Activated CD4-positive, alpha-beta memory T cell treated with anti-CD3 and anti-CD28 coated beads, Interleukin-2, amount 10 ng/mL, durations not matched to agents 7 days and 5 days (primary cell): Measurements from ENCODE around the gene HIP1. TPM values are rescaled to one million over a fixed set of nuclear protein-coding genes. Genes with fewer than 3 reads are reported as not detected.

Source experiments
- CTCF ChIA-PET: fragments of 350-600 bp; sonication (Branson Sonifier 250); formaldehyde crosslinking; loops from one replicate; lab custom pipeline; 2021; ENCODE audit warnings: antibody characterized with exemption, inconsistent platforms; lab: Charles Lee
- POLR2A ChIA-PET: fragments of 350-600 bp; sonication (Branson Sonifier 250); formaldehyde crosslinking; loops from one replicate; lab custom pipeline; 2021; ENCODE audit warnings: antibody characterized with exemption; lab: Charles Lee
- DNase-seq: peaks from one replicate; pipeline ENCODE4 v3.0.0-alpha.2; 2020
- H3K27ac Mint-ChIP-seq: one replicate; pipeline ENCODE4 v1.8.0; 2021; ENCODE audit warnings: mild to moderate bottlenecking, mixed read lengths
- H3K27me3 Mint-ChIP-seq: one replicate; pipeline ENCODE4 v1.8.0; 2021; ENCODE audit warnings: mixed read lengths
- H3K36me3 Mint-ChIP-seq: one replicate; pipeline ENCODE4 v1.8.0; 2021; ENCODE audit warnings: low read depth, mixed read lengths
- H3K4me1 Mint-ChIP-seq: one replicate; pipeline ENCODE4 v1.8.0; 2021; ENCODE audit warnings: mixed read lengths
- H3K4me3 Mint-ChIP-seq: one replicate; pipeline ENCODE4 v1.8.0; 2021; ENCODE audit warnings: mild to moderate bottlenecking, mixed read lengths
- H3K9me3 Mint-ChIP-seq: one replicate; pipeline ENCODE4 v1.8.0; 2021; ENCODE audit warnings: mixed read lengths
- total RNA-seq, 2 experiments: library from RNA; stranded (reverse); gene quantifications; one replicate each; pipeline ENCODE4 v1.2.3, GENCODE V29; 2021

The HIP1 gene
- total RNA-seq, 2 experiments from 2014 or later = 5.2 to 5.4 TPM

DNA sequence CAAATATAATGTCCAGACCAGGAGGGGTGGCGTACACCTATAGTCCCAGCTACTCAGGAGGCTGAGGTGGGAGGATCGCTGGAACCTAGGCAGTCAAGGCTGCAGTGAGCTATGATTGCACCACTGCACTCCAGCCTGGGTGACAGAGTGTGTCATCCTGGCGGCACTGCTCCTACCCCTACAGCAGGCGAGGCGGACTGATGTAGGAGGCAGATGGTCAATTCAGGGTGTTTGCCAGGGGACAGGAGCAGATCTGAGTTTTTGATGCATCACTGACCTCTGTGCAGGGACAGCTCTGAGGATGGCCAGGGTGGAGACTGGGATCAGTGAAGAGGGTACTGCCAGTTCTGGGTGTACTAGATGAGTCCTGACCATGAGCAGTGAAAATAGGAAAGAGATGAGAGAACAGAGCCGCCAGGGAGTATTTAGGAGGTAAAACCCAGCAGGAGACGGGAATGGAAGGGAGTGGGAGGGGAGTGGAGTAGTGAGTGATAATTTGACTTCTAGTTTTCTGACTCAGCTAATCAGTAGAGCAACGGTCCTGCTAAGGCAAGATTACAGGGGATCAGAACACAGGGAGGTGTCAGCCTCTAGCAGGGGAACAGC lies 75.3 kb downstream of the HIP1 start:
- Mint-ChIP-seq H3K27me3 (no peaks in the 10 kb centered on the region), H3K27ac (no peak overlapping the region), H3K36me3 (no peaks in the 10 kb centered on the region), H3K9me3 (no peaks in the 10 kb centered on the region), H3K4me1 (peaks cover 10% of the 10 kb centered on the region), H3K4me3 (no peak overlapping the region)
- POLR2A ChIA-PET = no interaction called here
- no peak for DNase-seq
- CTCF ChIA-PET = no interaction called here

DNA sequence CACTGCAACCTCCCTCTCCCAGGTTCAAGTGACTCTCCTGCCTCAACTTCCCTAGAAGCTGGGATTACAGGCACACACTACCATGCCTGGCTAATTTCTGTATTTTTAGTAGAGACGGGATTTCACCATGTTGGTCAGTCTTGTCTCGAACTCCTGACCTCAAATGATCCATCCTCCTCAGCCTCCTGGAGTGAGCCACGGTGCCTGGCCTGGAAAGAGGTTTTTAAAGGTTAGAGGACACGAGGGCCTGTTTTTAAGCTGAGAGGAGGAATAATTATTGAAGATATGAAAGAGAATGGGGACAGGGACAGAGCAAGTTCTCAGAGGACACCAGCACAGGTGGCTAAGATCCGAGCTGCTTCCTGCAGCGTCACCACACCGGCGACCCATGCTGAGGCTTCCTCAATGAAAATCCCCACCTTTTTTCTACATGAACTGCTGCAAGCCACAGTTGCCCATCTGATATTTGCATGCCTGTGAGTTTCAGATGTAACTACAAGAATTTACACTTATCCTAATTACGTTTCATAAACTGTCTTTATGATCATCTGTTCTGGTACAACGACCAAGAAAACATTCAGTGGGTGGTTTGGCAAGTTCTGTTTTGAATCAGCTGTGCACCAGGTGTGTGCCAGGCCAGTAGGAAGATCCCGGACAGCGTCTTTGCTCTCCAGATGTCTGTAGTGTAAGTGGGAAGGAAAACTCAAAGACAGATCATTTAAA lies 76.0 kb downstream of the HIP1 start:
- Mint-ChIP-seq H3K4me3 (no peak overlapping the region), H3K27ac (no peak overlapping the region), H3K36me3 (no peaks in the 10 kb centered on the region), H3K27me3 (no peaks in the 10 kb centered on the region), H3K9me3 (no peaks in the 10 kb centered on the region), H3K4me1 (peaks cover 10% of the 10 kb centered on the region)
- POLR2A ChIA-PET = no interaction called here
- no peak for DNase-seq
- CTCF ChIA-PET = no interaction called here

DNA sequence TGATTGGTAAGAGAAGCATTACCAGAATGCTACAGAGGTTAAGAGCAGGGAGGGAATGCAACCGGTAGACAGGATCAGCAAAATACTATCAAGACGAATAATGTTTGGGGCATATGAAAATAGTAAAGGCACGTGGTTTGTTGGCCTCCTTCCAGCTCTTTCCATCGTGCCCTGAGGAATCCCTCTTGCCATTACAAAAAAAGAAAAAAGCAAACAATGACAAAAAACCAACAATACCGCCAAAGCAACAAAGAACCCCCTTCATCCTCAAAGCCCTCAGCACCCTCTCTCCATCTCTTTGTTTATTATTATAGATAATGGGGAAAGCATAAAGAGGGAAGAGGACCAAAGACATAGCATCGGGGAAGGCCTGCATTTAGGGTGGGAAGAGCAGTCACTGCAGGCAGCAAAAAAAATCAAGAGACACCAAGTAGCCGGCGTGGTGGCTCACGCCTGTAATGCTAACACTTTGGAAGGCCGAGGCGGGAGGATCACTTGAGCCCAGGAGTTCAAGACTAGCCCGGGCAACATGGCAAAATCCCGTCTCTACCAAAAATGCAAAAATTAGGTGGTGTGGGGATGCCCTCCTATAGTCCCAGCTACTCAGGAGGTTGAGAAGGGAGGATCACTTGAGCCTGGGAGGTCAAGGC lies 78.0 kb downstream of the HIP1 start:
- no peaks in the 10 kb centered on the region for H3K9me3 Mint-ChIP-seq
- ChIA-PET POLR2A (no interaction called here), CTCF (no interaction called here)

DNA sequence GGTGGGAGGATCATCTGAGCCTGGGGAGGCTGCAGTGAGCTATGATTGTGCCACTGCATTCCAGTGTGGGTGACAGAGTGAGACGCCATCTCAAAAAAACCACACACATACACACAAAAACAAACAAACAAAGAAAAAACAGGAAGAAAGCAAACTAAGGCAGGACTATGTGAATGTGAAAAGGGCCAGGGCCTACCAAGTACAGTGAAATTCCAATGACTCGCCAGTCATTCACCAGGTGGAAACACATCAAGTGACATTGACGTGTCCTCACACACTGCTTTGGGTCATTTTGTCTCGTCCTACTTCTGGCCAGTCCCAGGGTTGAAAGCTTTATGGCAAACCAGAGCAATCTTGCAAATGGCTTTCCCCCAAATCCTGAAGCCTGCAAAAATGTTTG lies 79.9 kb downstream of the HIP1 start:
- Mint-ChIP-seq H3K27me3 (no peaks in the 10 kb centered on the region), H3K27ac (no peak overlapping the region), H3K4me1 (peaks cover 10% of the 10 kb centered on the region), H3K4me3 (no peak overlapping the region), H3K36me3 (no peaks in the 10 kb centered on the region), H3K9me3 (no peaks in the 10 kb centered on the region)
- ChIA-PET CTCF (no interaction called here), POLR2A (no interaction called here)
- DNase-seq = no peak

More for the DNA sequence above, 78.0 kb downstream of the HIP1 start:
- no peak for DNase-seq
- Mint-ChIP-seq H3K27ac (no peak overlapping the region), H3K4me1 (peaks cover 10% of the 10 kb centered on the region), H3K27me3 (no peaks in the 10 kb centered on the region), H3K4me3 (no peak overlapping the region), H3K36me3 (no peaks in the 10 kb centered on the region)

DNA sequence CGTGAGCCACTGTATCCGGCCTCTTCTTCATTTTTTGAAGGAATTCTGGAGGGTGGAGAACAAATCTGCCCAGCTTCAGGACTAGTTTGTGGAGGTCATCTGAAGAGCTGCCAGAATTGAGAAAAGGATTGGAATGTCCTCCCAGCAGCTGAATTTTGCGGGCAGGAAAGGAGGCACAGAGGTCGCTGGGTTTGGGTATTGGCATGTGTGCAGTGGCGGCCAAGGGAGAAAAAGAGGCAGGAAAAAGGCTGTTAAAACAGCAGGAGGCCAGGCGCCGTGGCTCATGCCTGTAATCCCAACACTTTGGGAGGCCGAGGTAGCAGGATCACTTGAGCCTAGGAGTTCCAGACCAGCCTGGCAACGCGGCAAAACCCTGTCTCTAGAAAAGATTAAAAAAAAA lies 80.4 kb downstream of the HIP1 start:
- DNase-seq = no peak
- H3K27me3 Mint-ChIP-seq = no peaks in the 10 kb centered on the region
- peaks cover 10% of the 10 kb centered on the region for H3K4me1 Mint-ChIP-seq
- H3K36me3 Mint-ChIP-seq = no peaks in the 10 kb centered on the region
- POLR2A ChIA-PET = no interaction called here
- no peaks in the 10 kb centered on the region for H3K9me3 Mint-ChIP-seq
- no peak overlapping the region for H3K27ac Mint-ChIP-seq
- CTCF ChIA-PET = no interaction called here
- H3K4me3 Mint-ChIP-seq = no peak overlapping the region

DNA sequence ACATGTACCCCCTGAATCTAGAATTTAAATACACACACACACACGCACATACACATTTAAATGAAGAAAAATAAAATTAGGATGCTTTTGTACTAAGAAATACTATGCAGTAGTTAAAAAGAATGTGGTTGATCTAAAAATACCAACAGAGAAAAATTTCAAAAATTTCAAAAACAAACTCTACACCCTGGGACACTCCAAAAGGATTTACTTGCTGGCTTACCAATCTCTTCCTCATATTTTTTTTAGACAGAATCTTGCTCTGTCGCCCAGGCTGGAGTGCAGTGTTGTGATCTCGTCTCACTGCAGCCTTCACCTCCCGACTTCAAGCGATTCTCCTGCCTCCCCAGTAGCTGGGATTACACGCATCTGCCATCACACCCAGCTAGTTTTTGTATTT lies 80.9 kb downstream of the HIP1 start:
- no peak overlapping the region for H3K27ac Mint-ChIP-seq
- H3K36me3 Mint-ChIP-seq = no peaks in the 10 kb centered on the region
- no peaks in the 10 kb centered on the region for H3K9me3 Mint-ChIP-seq
- H3K4me3 Mint-ChIP-seq = no peak overlapping the region
- H3K27me3 Mint-ChIP-seq = no peaks in the 10 kb centered on the region
- ChIA-PET POLR2A (no interaction called here), CTCF (no interaction called here)
- peaks cover 8% of the 10 kb centered on the region for H3K4me1 Mint-ChIP-seq
- no peak for DNase-seq

DNA sequence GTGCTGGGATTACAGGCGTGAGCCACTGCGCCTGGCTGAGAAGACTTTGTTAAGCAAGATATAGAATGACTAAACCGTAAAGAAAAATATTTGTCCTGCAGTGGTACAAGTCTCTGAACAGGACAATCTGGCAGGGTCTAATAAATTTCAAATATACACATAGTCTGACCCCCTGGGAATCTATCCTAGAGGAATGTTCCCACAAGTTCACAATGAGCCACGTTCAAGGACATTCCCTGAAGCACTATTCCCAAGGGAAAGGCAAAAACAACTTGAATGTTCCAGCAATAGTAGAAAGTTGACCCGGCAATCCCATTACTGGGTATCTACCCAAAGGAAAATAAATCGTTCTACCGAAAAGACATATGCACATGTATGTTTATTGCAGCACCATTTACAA lies 82.0 kb downstream of the HIP1 start:
- Mint-ChIP-seq H3K9me3 (no peaks in the 10 kb centered on the region), H3K4me1 (peaks cover 2% of the 10 kb centered on the region), H3K36me3 (no peaks in the 10 kb centered on the region), H3K4me3 (no peak overlapping the region), H3K27me3 (no peaks in the 10 kb centered on the region), H3K27ac (no peak overlapping the region)
- no peak for DNase-seq
- ChIA-PET CTCF (no interaction called here), POLR2A (no interaction called here)

DNA sequence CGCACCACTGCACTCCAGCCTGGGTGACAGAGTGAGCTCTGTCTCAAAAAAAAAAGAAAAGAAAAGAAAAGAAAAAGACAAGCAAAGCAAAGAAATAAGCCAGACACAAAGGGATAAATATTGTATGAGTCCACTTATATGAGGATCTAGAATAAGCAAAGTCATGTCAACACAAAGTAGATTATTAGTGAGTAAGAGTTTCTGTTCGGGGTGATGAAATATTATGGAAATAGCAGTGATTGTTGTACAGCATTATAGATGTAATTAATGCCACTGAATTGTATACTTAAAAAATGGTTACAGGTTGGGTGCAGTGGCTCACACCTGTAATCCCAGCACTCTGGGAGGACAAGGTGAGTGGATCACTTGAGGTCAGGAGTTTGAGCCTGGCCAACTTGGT lies 83.2 kb downstream of the HIP1 start:
- ChIA-PET POLR2A (no interaction called here), CTCF (no interaction called here)
- Mint-ChIP-seq H3K9me3 (no peaks in the 10 kb centered on the region), H3K36me3 (no peaks in the 10 kb centered on the region), H3K4me3 (no peak overlapping the region), H3K27ac (no peak overlapping the region), H3K27me3 (no peaks in the 10 kb centered on the region), H3K4me1 (no peaks in the 10 kb centered on the region)
- no peak for DNase-seq

DNA sequence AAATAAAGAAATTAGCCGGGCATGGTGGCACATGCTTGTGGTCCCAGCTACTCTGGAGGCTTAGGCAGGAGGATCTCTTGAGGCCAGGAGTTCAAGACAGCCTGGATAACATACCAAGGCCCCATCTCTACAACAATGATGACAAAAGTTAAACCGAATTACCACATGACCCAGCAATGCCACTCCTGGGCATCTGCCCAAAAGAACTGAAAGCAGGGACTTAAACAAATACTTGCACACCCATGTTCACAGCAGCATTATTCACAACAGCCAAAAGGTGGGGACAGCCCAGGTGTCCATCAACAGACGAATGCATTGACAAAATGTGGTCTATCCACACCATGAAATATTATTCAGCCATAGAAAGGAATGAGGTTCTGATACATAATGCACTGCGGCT lies 83.9 kb downstream of the HIP1 start:
- ChIA-PET CTCF (no interaction called here), POLR2A (no interaction called here)
- Mint-ChIP-seq H3K36me3 (no peaks in the 10 kb centered on the region), H3K27me3 (no peaks in the 10 kb centered on the region), H3K27ac (no peak overlapping the region), H3K4me3 (no peak overlapping the region), H3K4me1 (no peaks in the 10 kb centered on the region), H3K9me3 (no peaks in the 10 kb centered on the region)
- DNase-seq = no peak

DNA sequence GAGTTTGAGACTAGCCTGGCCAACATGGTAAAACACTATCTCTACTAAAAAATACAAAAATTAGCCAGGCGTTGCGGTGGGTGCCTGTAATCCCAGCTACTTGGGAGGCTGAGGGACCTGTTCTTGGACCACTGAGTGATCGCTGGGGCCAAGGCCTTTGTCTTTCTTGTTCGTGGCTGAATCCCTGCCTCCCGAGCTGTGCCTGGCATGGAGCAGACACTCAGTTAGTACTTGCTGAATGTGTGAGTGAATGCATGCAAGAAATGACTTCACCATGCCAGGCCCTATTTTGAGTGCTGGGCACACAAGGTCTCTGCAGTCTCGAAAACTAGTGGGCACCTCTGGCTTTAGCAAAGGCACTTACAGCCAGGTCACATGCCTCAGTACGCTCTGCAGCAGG lies 85.1 kb downstream of the HIP1 start:
- no peak for DNase-seq
- Mint-ChIP-seq H3K4me3 (no peak overlapping the region), H3K9me3 (no peaks in the 10 kb centered on the region), H3K27ac (no peak overlapping the region), H3K4me1 (no peaks in the 10 kb centered on the region), H3K27me3 (no peaks in the 10 kb centered on the region), H3K36me3 (no peaks in the 10 kb centered on the region)
- ChIA-PET POLR2A (no interaction called here), CTCF (no interaction called here)

DNA sequence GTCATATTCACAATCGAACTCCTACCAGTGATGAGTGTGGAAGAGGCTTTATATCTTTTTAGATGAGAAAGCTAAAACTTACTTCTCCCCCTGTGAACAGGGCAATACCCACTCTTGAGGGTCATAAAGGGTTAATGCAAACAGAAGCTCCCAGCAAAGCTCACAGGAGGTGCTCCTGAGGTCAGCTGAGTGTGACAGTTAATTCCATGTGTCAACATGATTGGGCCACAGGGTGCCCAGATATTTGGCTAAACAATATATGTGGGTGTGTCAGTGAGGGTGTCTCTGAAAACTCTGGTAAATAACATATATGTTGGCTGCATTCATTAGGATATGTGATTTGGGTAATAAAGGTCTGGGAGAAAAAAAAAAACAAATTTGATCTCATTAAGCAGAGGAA lies 86.0 kb downstream of the HIP1 start:
- no peaks in the 10 kb centered on the region for H3K27me3 Mint-ChIP-seq
- H3K9me3 Mint-ChIP-seq = no peaks in the 10 kb centered on the region
- H3K27ac Mint-ChIP-seq = no peak overlapping the region
- no peaks in the 10 kb centered on the region for H3K4me1 Mint-ChIP-seq
- no peaks in the 10 kb centered on the region for H3K36me3 Mint-ChIP-seq
- no peak overlapping the region for H3K4me3 Mint-ChIP-seq
- no peak for DNase-seq
- ChIA-PET POLR2A (no interaction called here), CTCF (no interaction called here)

DNA sequence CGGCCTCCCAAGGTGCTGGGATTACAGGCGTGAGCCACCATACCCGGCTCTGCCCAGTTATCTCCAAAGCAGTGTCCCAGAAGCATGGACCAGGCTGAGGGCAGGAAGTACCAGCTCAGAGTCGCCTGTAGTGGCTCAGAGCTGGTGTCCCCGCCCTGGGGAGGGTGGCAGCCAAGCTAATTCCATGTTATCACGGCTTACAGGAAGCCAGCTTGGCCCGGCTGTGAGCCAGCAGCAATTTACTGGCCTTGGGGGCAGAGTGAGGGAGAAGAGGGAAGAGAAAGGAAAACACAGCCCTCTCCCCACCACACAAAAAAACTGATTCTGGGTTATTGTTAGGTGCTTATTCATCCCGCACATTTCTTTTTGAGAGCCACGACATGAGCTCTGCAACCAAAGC lies 88.1 kb downstream of the HIP1 start:
- no peaks in the 10 kb centered on the region for H3K9me3 Mint-ChIP-seq
- POLR2A ChIA-PET = no interaction called here
- H3K4me3 Mint-ChIP-seq = no peak overlapping the region
- H3K4me1 Mint-ChIP-seq = no peaks in the 10 kb centered on the region
- no peak overlapping the region for H3K27ac Mint-ChIP-seq
- no peaks in the 10 kb centered on the region for H3K36me3 Mint-ChIP-seq
- H3K27me3 Mint-ChIP-seq = no peaks in the 10 kb centered on the region
- no peak for DNase-seq
- CTCF ChIA-PET = no interaction called here

DNA sequence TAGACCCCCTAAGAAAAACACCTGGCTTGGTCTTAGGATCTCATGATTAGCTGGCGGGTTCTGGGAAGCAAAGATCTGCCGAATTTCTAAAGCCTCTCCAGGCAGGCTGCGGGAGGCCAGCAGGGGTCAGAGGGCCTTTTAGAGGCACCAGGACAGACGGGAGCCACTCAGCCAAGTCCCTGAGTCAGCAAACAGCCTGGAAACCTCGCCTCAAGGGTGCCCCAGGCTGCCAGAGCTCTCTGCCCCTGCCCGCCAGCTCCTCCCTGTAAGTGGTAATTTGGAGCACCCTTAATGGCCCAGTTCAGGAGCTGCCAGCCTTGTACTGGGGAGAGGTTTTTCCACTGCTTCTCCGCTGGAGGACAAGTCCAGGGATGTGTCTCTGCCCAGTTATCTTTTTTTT lies 88.7 kb downstream of the HIP1 start:
- Mint-ChIP-seq H3K36me3 (no peaks in the 10 kb centered on the region), H3K4me1 (no peaks in the 10 kb centered on the region), H3K27ac (no peak overlapping the region), H3K4me3 (no peak overlapping the region), H3K27me3 (no peaks in the 10 kb centered on the region), H3K9me3 (no peaks in the 10 kb centered on the region)
- ChIA-PET CTCF (no interaction called here), POLR2A (no interaction called here)
- DNase-seq = no peak

DNA sequence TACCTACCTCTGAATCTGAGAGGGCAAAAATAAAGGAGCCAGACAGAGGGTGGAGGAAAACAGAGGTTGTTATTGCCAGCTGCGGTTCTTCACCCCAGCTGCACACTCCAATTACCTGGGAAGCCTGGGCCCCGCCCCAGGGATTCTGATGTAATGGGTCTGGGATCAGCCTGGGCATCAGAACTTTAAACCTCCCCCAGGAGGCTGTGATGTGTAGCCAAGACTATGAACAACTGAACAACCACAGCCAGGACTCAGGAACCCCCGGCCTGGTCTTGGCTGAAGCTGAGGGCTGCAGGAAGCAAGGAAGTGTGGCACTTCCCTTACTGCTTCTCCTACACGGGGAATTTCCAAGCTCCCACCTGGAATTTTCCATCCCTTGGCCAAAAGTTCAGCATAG lies 89.3 kb downstream of the HIP1 start:
- H3K4me1 Mint-ChIP-seq = no peaks in the 10 kb centered on the region
- no peak overlapping the region for H3K4me3 Mint-ChIP-seq
- CTCF ChIA-PET = no interaction called here
- no peaks in the 10 kb centered on the region for H3K9me3 Mint-ChIP-seq
- no peak overlapping the region for H3K27ac Mint-ChIP-seq
- no peak for DNase-seq
- H3K36me3 Mint-ChIP-seq = no peaks in the 10 kb centered on the region
- no peaks in the 10 kb centered on the region for H3K27me3 Mint-ChIP-seq
- POLR2A ChIA-PET = no interaction called here
